Adrenal gland (tissue), 5 donors: ENCODE measurements around the gene MRPL55.

ENCODE experiments used
- CTCF ChIP-seq, 6 experiments: fragments of 450-650 bp in 4 of 6; fragments of 200-600 bp in 2 of 6; sonication (generic) in 1 of 6; IDR thresholded peaks; 1 replicate in 5 of 6; 2 replicates in 1 of 6; pipeline versions ENCODE4 v1.5.1 to v1.8.0; 2016 to 2021; ENCODE audit warnings: antibody characterized with exemption in 6 of 6, mild to moderate bottlenecking in 2 of 6, moderate library complexity in 1 of 6
- POLR2A ChIP-seq, 2 donors: fragments of 450-650 bp; IDR thresholded peaks; one replicate each; pipeline ENCODE4 v1.6.1; 2017; ENCODE audit warnings: antibody characterized with exemption in 2 of 2, mild to moderate bottlenecking in 2 of 2, moderate library complexity in 1 of 2
- donor health status: DM: no; HTN: no; CAD: no.

GRCh38 chr1:228090613-228091081, 18.5 kb downstream of the MRPL55 start:
- TF ChIP-seq POLR2A (IDR thresholded peaks at IDR 0.05) (peak in 1 of 2 donors; percentile 47), CTCF (IDR thresholded peaks at IDR 0.05) (no peak)
